ENCODE data around the gene GATC.
"Not testable (repeated sequence)": the region's sequence is repeated elsewhere in the genome, so short reads cannot be mapped to it uniquely, and the experiment has no call there.

Gene GATC

DNA sequence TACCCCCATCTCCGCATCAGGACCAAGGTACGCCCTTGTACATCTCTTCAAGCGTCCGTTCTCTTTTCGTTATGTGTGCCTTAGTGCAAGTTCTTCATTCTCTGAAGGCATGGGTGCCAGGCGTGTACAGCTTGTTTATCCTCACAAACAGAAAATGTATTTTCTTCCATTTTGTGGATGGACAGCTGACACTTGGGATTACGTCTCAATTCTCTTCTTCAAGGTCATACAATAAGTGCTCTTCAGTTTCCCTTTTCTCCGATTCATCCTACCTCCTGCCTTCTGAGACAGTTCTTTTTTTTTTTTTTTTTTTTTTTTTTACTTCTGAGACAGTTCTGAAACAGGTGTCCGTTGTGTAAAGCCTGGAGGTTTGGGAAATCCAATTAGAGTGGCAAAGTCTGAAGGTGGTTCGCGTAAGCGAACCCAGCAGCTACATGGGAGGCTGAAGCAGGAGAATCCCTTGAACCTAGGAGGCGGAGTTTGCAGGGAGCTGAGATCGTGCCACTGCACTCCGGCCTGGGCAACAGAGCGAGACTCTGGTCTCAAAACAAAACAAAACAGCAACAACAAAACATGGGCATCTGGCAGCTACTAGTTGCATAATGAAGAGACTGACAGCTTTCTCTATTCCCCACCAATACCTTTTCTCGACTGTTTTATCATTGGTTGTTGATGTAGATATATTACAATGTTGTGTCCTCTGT lies 7.6 kb upstream of the GATC start:
- no peak for DNase-seq

- DNase-seq, result peak; percentile 37
Measured at GRCh38 chr12:120439646-120440247, 6.5 kb upstream of the GATC start.

- DNase-seq, result no peak
Measured at GRCh38 chr12:120444676-120445075, 1.6 kb upstream of the GATC start.

GRCh38 chr12:120446844-120447178 lies 567 bp downstream of the GATC start:
- DNase-seq, result not testable (repeated sequence)

GRCh38 chr12:120447992-120448391 lies 1.7 kb downstream of the GATC start:
- DNase-seq, result no peak

- not testable (repeated sequence) for DNase-seq
Measured at GRCh38 chr12:120452524-120452923, 6.3 kb downstream of the GATC start.

- no peak for DNase-seq
Measured at GRCh38 chr12:120453060-120453750, 7.0 kb downstream of the GATC start.

DNA sequence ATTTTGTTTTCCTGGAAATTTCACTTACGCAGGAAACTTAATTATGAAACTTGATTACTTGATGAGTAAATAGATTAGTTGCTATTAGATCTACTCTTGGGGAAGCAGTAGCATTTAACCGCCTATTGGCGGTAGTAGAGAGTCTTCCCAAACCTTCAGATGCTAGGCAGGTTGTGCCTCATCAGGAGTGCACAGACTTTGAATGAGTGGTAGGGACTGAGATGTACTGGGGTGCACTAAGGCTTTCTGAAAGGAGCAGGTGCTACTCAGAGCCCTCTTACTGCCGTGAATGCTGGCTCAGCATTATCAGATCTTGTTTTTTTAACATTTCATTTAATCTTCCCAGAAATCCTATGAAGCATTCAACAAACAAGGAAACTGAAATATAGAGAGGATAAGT lies 7.7 kb downstream of the GATC start:
- DNase-seq, result no peak

DNA sequence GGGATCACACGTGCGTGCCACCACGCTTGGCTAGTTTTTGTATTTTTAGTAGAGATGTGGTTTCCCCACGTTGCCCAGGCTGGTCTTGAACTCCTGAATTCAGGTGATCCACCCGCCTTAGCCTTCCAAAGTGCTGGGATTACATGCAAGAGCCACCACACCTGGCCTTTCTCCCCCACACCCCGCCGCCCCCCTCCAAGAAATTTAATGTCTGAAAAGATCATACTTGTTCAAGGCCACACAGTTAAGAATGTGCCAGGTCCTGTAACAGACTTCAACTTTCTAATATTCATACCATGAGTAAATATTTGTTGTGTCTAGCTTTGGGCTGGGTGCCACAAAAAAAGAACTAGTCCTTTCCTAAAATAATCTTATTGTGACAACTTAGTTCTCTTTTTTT lies 9.1 kb downstream of the GATC start:
- no peak for DNase-seq

DNA sequence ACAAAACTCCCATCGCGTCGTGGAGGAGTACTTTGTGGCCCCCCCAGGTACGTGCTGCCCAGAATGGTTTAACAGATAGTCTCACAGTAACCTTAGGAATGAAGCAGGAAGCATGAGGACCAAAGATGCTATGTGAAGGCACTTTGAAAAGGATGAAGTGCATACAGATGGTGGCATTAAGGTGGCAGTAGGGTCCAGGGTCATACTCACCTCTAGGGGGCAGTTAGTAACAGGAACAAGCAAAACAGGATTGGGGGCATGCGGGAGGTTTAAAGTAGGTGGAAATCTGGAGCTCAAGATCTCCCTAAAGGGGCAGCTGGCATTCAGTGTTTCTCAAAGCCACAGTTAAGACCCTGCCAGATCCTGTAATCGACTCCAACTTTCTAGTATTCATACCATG lies 10.9 kb downstream of the GATC start:
- DNase-seq, result no peak

DNA sequence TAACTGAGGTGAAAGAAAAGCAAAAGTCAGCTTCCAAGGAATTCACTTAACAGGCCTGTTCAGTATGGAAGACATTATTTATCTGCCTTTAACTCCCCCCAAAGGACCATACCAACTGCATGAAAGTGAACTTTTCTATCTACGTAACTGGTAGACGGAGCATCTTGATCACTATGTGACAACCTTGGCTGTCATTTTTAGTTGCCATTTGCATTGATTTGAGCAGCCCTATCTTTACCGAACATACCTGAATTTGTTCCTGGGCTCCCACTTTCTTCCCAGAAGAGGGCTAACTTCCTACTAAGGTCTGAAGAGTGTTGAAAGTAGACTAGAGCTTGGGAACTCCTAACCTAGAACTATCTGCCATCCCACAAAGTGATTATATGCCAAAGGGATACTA lies 13.9 kb downstream of the GATC start:
- no peak for DNase-seq

GRCh38 chr12:120462099-120462640 lies 15.9 kb downstream of the GATC start:
- no peak for DNase-seq

GRCh38 chr12:120463712-120464111 lies 17.5 kb downstream of the GATC start:
- DNase-seq, result no peak

DNA sequence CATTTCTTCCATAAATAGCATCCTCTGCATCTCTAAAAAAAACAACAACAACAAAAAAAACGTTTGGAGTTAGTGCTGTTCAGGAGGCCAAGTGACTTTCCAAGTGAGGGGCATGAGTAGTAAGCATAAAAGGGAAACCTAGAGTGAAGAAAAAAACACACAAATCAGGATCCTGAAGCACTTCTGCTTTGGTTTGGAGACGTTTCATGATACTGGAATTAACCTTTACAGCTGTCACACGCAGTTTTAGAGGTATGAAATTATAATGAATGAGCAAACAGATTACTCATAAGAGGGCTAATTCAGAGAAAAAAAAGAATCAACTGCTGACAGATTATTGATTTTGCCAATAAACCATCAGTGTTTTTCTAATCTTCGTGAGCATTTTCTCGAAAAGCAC lies 19.5 kb downstream of the GATC start:
- DNase-seq, result no peak

- DNase-seq, result no peak
Measured at GRCh38 chr12:120466560-120467315, 20.5 kb downstream of the GATC start.

- DNase-seq, result no peak
Measured at GRCh38 chr12:120467439-120467838, 21.2 kb downstream of the GATC start.

- peak; percentile 6 for DNase-seq
Measured at GRCh38 chr12:120468325-120468820, 22.1 kb downstream of the GATC start.

- DNase-seq, result no peak
Measured at GRCh38 chr12:120468821-120469449, 22.7 kb downstream of the GATC start.

GRCh38 chr12:120469450-120470149 lies 23.4 kb downstream of the GATC start, which contains the start of gene SRSF9:
TSS of gene SRSF9 (minus strand) at chr12:120469748. CDS start at chr12:120469609, 139 bp downstream.
- peak; percentile 85 for DNase-seq

DNA sequence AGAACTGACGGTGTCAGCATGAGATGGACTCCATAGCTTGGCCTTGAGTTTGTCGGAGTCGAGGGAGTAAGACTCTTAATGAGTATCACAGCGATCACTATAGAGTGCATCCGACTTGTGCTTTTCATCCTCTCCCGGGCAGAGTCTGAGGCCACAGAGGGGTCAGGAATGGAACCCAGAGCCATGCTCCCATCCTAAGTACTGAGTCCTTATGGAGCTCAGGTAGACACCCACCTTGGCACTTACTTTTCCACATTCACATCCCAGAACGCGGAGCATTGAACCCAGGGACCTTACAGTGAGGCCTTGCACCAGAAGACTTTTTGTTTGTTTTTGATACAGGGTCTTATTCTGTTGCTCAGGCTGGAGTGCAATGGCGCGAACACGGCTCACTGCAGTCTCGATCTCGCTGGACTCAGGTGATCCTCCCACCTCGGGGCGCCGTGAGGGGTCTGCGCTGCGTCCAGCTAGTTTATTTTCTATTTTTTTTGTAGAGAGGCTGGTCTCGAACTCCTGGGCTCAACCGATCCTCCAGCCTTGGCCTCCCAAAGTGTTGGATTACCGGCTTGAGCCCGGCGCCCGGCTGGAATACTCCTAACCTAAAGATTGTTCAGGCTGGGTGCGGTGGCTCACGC lies 24.0 kb downstream of the GATC start:
- DNase-seq, result no peak

DNA sequence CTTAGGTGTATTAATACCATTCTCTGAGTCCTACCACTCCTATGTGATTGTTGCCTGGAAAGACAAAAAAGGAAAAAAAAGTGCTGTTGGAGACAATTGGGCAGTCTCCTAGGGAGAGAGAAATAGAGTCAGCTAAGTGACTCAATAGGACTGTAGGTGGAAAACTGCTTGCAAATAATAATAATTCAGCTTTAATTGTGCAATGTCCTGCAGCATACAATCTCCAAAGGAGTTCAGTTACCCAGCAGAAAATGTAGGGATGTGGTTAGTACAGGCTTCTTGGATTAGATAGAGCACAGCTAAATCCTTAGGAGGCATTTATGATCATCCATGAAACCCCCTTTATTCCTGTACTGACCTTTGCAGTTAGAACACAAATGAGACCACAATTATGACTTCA lies 26.3 kb downstream of the GATC start:
- DNase-seq, result no peak
